Endothelial cell of hepatic sinusoid (primary cell): Measurements from ENCODE around the gene RTN4RL1.
"Not testable (repeated sequence)": the region's sequence is repeated elsewhere in the genome, so short reads cannot be mapped to it uniquely, and the experiment has no call there.

Experiments used
- in situ Hi-C: cut with HindIII; loops from 2 replicates; pipeline ENCODE4 v1.10.0; 2017; ENCODE audit warnings: low sequenced_read_pairs

The RTN4RL1 gene

DNA sequence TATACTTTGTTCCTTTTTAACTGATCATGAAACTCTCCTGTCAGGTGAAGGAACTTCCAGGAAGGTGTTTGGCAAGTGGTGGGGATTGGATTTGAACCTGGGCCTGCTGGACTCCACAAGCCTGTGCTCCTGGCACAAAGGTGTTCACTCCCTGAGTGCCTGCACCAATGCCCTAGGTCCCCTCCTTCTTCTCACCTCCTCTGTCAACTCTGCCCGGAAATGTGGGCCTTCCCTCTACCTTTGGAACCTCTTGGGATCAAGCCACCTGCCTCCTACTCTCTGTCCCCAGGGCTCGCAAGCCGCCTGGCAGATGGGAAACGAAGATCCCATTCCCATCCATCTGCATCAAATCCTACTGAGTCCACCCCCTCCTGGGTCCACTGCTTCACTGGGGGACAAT, 40.0 kb downstream of the RTN4RL1 start:
- in situ Hi-C loops = no loop called here

DNA sequence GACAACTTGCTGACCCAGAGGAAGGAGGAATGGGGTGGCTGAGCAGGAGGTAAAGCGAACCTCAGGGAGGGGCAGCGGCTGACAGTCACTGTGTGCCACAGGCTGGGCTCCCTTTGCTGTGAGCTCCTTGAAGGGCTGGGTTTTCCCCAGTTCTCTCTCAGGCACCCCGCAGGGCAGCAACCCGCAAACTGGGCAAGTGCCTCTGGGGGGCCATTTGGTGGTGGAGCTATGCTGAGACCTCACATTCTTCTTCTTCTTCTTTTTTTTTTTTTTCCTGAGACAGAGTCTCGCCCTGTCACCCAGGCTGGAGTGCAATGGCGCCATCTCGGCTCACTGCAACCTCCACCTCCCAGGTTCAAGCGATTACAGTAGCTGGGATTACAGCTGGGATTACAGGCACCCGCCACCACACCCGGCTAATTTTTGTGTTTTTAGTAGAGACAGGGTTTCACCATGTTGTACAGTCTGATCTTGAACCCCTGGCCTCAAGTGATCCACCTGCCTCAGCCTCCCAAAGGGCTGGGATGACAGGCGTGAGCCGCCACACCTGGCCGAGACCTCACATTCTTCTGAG, 42.3 kb downstream of the RTN4RL1 start:
- in situ Hi-C loops = not testable (repeated sequence)

DNA sequence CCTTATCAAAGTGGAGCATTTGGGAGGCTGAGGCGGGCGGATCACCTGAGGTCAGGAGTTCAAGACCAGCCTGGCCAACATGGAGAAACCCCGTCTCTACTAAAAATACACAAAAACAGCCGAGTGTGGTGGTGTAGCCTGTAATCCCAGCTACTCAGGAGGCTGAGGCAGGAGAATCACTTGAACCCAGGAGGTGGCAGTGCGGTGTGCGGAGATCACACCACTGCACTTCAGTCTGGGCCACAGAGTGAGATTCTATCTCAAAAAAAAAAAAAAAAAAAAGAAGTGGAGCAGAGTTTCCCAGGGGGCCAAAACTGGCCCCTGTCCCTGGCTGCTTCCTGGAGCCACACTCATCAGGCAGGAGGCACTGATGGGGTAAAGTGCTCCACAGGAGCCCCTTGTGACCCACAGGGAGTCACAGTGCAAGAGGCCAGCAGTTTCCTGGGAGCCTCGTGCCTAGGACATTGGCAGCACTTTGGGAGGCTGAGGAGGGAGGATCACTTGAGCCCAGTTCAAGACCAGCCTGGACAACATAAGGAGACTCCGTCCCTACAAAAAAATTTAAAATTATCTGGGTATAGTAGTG, 44.4 kb downstream of the RTN4RL1 start:
- in situ Hi-C loops = no loop called here

DNA sequence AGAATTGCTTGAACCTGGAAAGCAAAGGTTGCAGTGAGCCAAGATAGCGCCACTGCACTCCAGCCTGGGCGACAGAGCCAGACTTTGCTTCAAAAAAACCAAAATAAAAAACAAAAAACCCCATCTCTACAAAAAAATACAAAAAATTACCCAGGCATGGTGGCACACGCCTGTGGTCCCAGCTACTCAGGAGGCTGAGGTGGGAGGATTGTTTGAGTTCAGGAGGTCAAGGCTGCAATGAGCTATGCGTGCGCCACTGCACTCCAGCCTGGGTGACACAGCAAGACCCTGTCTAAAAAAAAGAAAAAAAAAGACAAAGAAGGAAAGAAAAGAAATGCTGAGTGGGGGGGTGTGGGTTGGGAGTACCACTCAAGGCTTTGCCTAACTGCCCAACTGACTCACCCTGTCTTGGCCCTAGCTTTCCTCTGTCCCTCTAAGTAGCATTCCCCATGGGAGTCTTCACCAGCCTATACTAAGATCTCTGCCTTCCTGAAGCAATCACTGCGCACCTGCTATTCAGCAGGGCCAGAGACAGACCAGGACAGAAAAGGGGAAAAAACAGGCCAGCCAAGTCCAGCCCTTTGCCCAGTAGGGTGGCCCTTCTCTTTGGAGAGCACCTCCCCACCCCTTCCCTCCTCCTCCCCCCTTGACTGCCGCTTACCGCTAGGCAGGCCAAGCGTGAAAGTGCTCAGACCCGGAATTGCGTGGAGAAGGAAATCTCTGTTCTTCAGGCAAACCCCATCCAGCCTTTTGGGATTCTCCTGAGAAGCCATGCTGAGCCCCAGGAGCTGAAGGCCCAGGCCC, 45.8 kb downstream of the RTN4RL1 start:
- in situ Hi-C loops = no loop called here

DNA sequence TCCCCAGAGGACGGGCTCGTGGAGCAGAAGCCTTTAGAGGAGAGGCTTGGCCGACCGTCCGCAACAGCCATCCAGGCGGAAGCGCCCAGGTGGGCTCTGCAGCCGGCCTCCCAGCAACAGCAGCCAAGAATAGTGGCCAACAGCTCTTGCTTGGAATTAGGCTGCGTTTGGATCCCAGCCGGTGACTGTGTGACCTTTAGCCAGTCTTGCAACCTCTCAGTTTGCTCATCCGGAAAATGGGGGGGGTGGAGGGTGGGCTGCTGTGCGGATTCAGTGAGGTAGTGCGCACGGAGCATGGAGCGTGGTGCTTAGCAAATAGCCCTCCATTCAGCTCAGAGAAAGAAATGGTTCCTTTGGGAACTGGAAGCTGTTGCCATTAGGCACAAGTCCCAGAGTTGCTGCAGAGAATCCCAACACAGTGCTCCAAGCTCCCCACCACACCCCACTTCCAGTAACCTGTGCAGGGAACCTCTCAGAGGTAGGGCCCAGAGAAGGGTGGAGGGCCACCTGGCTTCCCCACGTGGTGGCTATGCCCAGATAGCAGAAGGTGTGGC, 46.7 kb downstream of the RTN4RL1 start:
- in situ Hi-C loops = no loop called here

DNA sequence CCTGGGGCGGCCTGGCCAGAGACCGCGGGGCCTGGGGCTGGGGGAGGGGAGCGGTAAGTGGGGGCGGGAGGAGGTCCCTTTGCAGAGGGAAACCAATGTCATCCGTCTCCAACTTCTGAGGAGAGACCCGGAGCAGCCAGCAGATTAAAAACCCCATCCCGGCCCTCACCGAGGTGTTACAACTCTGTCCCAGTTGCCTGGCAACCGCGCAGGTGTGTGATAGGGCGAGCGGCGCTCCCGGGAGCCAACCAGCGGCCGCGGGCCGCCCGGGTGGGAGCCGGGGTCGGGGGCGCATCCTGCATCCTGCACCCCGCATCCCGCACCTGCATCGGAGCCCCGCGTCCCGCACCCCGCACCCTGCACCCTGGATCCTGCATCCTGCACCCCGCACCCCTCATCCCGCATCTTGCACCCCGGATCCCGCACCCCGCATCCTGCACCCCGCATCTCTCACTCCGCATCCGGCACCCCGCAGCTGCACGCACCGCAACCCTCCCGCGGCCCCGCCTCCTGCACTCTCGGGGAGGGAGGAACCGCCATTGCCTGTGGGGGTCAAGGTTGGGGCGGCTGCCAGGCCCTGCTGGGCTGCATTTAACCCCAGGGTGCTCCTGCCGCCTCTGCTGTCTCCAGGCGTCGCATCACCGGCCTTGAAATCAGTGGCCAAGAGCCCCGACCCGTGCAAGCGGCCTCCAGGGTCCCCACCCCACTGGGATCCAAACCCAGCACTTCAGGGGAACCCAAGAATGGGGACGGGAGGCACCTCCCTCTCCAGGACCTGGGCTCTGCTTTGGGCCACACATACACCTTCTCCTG, 47.3 kb downstream of the RTN4RL1 start:
- in situ Hi-C loops = no loop called here

DNA sequence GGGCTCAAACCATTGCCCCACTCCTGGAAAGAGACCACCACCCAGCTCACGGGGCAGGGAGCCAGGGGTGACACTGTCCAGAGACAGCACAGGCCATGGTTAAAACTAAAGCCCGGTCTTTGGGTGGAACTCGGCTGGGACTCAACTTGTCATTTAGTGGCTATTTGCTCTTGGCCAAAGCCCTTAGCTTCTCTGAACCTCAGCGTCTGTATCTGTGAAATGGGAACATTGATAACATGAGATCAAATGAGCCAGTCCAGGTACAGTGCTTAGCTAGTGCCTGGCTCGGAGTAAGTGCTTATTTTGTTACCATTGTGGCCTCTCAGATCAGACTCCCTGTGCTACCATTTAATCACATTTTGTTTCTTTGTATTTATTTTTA, 48.5 kb downstream of the RTN4RL1 start:
- in situ Hi-C loops = no loop called here

DNA sequence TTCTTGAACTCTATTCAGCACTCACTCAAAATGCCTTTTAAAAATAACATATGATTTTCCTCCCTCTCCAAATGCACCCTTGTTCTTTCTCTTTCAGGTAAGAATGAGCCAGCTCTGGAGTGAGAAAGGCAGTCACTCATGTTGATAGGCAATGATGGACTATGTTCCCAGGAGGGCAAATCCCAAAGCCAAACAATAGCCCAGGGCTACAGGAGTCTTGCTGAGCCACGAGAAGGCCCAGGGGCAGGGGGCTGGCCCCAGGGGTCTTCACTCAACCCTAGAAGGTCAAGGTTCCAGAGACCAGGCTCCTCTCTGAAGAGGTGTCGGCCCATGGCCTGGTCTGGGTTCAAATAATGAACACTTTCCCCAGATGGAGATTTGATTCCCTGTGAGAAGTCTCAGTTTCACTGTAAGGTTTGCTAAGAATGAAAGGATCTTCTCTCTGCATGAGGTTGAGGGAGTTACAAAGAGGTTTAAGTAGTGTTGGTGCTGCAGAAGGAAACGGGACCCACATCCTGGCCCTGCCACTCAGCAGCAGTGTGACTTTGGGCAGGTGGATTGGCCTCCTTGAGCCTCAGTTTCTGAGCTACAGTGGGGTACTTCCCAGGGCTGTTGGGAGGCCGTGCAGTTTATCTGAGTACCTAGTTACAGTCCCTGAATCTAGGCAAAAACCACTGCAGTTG, 49.0 kb downstream of the RTN4RL1 start:
- in situ Hi-C loops = no loop called here

DNA sequence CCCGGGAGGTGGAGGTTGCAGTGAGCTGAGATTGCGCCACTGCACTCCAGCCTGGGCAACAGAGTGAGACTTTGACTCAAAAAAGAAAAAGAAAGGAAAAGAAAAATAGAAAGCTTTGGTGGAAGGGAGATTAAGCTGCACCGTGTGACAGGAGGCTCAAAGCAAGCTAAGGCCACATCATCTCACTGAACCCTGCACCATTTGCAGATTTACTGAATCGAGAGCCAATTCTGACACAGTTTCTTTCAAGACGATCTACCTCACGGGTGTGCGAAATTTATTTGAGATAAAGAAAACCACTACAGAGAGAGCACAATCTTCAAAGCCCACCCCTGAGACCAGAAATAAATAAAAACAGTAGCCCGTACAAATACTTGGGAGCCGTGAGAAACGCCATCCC, 49.6 kb downstream of the RTN4RL1 start:
- in situ Hi-C loops = no loop called here

DNA sequence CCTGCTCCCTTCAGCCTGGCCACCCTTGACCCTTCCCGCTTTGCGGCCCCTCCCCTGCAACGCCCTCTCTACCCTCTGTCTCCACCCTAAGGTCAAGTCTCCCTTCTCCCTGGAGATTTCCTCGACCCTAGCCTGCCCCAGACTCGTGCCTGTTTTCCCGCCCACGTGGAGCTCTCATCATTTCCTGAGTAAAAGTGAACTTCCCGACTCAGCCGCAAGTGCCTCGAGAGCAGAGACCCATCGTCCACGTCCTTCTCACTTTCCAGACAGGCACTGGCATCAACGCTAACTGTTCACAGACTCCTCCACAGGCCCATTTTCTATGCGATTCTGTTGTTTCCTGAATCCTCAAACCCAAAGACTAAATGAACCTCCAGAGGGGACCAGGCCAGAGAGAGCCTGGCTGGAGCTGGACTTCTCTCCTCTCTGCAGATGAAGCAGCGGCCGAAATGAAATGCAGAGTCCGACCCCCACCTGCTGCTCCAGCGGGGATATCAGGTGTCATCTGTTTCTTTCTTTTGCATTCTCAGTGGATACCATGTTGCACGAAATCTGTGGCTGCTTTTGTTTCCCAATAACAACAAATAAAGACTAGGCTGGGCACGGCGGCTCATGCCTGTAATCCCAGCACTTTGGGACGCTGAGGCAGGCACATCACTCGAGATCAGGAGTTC, 52.5 kb downstream of the RTN4RL1 start:
- in situ Hi-C loops = no loop called here

DNA sequence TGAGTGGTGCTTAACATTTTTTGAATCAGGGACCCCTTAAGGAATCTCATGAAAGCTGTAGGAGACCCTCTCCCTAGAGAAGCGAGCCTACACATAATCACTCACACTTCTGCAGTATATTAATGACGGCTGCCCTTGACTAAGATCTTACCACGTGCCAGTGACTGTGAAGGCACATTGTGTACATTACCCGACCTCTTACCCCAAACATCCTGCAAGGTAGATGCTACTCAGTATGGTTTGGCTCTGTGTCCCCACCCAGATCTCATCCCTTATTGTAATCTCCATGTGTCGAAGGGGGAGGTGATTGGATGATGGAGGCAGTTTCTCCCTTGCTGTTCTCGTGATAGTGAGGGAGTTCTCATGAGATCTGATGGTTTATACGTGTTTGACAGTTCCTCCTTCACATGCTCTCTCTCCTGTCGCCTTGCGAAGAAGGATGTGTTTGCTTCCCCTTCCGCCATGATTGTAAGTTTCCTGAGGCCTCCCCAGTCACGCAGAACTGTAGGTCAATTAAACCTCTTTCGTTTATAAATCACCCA, 54.2 kb downstream of the RTN4RL1 start:
- in situ Hi-C loops = no loop called here

DNA sequence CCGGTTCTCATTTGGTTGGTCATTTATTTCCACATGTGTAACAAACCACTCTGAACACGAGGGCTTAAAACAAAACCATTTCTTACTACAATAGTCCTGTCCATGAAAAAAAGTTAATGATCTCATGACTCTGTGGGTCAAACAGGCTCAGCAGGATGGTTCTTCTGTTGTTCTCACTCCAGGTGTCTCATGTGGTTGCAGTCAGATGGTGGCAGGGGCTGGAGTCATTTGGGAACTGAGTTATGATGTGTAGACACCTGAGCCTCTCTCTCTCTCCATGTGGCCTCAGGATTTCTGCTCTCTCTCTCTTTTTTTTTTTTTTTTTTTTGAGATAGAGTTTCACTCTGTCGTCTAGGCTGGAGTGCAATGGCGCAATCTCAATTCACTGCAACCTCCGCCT, 55.4 kb downstream of the RTN4RL1 start:
- in situ Hi-C loops = no loop called here

DNA sequence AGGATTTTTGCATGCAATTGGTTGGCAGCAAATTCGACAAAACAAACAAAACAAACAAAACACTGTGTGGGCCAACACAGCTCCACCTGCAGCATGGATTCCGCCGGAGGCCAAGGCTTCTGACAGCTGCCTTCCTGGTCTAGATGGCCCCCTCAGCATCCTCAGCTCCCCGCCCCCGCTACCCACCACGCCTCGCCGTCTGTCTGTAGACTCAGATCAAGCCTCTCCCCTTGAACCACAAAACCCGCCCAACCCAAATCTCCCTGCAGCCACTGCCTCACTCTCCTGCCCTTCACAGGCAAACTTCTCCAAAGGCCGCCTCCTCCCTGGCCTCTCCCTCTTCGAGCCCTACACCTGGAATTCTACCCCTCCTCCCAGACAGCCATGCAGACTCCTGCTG, 57.9 kb downstream of the RTN4RL1 start:
- in situ Hi-C loops = no loop called here

DNA sequence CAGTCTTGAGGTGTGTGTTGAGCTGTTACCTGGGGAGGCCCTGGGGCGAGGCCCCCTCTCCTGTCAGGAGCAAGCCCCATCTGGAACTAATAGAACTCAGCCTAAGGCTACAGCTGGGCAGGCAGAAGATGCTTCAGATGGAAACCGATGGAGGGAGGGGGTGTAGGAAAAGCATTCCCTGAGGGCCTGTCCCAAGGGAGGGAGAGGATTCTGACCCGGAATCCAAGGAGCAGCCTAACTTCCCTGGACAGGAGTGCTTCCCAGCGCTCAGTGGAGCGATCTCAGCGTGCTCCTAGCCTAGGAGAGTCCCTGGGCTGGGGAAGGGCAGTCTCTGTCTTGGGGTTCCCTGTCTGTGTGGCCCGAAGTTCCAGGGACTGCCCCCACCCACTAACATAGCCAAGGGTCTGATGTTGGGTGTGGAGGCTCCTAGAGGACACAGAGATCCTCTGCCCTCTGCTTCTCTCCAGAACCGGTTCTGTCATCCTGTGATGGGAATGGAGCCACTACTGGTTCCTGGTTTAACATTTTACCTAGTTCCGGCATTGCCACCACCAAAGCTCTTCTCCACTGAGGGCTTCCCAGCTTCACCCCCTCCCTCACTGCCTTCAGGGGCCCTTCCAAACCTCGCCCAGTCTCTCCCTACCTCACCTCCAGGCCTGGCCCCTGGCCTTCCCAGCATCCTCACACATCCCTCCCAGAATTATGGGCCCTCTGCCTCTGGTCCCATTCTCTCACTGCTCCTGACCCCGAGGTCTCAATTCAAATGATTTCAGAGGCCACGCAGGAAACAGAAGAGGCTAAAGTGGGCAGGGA, 58.7 kb downstream of the RTN4RL1 start:
- in situ Hi-C loops = no loop called here

DNA sequence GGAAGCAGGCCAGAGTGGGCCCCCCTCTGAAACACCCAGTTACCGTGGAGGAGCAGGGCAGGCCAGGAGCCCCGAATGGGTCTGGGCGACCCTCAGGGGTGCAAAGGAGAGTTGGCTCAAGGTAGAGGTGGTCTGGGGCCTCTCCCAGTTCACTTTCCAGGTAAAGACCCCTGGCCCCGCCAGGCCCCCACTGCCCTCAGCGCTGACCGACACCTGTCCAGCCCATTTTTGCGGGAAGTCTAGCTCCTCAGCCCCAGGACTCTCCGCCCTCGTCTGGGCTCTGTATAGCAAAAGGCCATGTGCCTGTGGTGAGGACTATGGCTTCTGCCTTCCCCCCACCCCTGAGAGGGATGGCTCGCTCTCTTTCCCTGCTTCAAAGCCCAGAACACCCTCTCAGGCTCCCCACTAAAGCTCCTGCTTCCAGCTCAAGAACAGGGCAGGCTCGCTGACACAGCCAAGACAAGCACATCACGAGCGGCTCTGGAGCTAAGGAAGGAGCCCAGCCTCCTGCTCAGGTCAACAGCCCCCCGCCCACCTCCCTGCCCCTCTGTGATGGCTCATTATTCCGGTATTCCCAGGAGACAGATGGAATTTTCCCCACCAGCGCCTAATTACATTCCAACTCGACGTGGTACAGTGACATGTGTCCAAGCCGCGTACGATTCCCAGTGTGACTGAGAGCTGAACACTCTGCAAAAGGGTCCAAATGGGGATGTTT, 59.4 kb downstream of the RTN4RL1 start:
- in situ Hi-C loops = no loop called here

DNA sequence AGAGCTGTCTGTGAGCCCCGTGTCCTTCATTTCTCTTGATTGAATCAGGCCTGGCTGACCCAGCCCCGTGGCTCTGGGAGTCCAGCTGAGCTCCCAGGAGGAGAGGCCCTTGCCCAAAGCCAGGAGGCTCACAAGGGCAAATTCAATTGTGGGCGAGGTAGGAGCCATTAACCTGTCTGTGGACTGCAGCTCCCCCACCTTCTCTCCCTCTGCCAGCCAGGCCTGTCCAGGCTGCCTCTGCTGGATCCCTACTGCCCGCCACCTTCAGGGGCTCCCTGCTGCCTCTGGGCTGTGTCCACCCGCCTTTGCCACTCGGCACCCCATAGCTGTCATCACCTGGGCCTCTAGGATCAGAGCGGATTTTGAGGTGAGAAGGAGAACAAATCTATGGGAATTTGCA, 61.9 kb downstream of the RTN4RL1 start:
- in situ Hi-C loops = no loop called here

DNA sequence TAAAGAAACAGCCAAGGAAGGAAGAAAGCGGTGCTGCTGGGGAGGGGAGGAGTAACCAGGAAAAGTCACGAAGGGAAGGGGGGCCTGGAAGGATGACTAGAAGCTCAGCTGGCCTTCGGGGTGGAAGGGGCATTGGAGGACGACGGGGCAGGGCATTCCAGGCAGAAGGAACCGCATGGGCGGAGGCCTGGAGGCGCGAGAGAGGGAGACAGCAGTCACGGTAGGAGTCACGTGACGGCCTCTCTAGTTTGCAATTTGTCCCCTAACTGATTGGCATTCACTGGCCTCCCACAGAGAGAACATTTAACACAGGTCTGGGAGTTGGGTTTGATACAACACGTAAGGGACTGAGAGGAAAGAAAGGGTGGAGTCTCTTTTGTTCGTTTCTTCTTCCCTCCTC, 63.9 kb downstream of the RTN4RL1 start:
- in situ Hi-C loops = no loop called here

DNA sequence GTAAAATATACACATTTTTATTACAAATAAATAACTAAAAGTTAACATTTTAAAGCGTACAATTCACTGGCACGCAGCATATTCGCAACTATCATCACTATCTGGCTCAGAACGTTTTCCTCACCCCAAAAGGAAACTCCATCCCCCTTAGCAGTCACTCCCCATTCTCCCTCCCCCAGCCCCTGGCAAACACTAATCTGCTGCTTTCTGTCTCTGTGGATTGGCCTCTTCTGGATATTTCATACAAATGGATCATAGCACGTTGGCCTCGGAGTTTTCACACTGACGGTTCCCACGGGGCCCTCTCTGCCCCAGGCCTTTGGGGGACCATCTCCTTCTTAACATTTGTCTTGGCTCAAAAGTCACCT, 64.6 kb downstream of the RTN4RL1 start:
- in situ Hi-C loops = no loop called here
